ENCODE results near the gene SNX9. TPM values are rescaled to one million over a fixed set of nuclear protein-coding genes. Genes with fewer than 3 reads are reported as not detected.

The SNX9 gene
- total RNA-seq, 2 experiments from 2014 or later, result 59.3 to 59.7 TPM

GRCh38 chr6:157982102-157982562 lies 159.1 kb downstream of the SNX9 start:
- intact Hi-C loops (cut with micrococcal nuclease), result loop anchor here (1.0 to 5.0 kb wide), 6 partner anchors 21 to 220 kb away; partner anchors contain the start of gene SNX9
- Mint-ChIP-seq H3K27me3 (no peaks in the 10 kb centered on the region), H3K9me3 (no peaks in the 10 kb centered on the region), H3K36me3 (no peaks in the 10 kb centered on the region), H3K27ac (peak overlapping the region; percentile 74), H3K4me1 (ENCODE audit: low read depth) (peaks cover 36% of the 10 kb centered on the region), H3K4me3 (peak overlapping the region; percentile 89)
- POLR2A ChIA-PET, result interaction anchor here (0.6 to 2.9 kb wide), 5 partner anchors 19 to 179 kb away, joined by 3 to 14 read pairs (median 3); no protein-coding TSS in a partner anchor
- peak; percentile 53 for DNase-seq
- CTCF ChIA-PET, result interaction anchor here (0.7 to 6.5 kb wide), 8 partner anchors 9 to 226 kb away, joined by 3 to 62 read pairs (median 4); no protein-coding TSS in a partner anchor

- Mint-ChIP-seq H3K9me3 (no peaks in the 10 kb centered on the region), H3K27me3 (no peaks in the 10 kb centered on the region), H3K4me1 (ENCODE audit: low read depth) (peaks cover 36% of the 10 kb centered on the region), H3K27ac (peak overlapping the region; percentile 74), H3K36me3 (no peaks in the 10 kb centered on the region), H3K4me3 (peak overlapping the region; percentile 89)
- POLR2A ChIA-PET, result interaction anchor here (0.6 to 2.9 kb wide), 3 partner anchors 19 to 43 kb away, joined by 3 to 14 read pairs (median 3); no protein-coding TSS in a partner anchor
- no peak for DNase-seq
- intact Hi-C loops (cut with micrococcal nuclease), result loop anchor here (1.0 to 5.0 kb wide), 6 partner anchors 20 to 220 kb away; partner anchors contain the start of gene SNX9
- CTCF ChIA-PET, result interaction anchor here (0.7 to 6.5 kb wide), 9 partner anchors 12 to 232 kb away, joined by 3 to 62 read pairs (median 5); no protein-coding TSS in a partner anchor
These were observed 159.7 kb downstream of the SNX9 start for GRCh38 chr6:157982563-157983405.

GRCh38 chr6:157983406-157984119 lies 160.5 kb downstream of the SNX9 start:
- ChIA-PET CTCF (interaction anchor here (0.8 to 6.5 kb wide), 9 partner anchors 11 to 231 kb away, joined by 3 to 62 read pairs (median 7); no protein-coding TSS in a partner anchor), POLR2A (interaction anchor here (0.7 to 2.9 kb wide), 2 partner anchors 27 to 43 kb away, joined by 3 to 14 read pairs; no protein-coding TSS in a partner anchor)
- H3K27me3 Mint-ChIP-seq, result no peaks in the 10 kb centered on the region
- intact Hi-C loops (cut with micrococcal nuclease), result loop anchor here (2.0 to 5.0 kb wide), 5 partner anchors 19 to 221 kb away; partner anchors contain the start of gene SNX9
- peaks cover 39% of the 10 kb centered on the region for H3K4me1 Mint-ChIP-seq (ENCODE audit: low read depth)
- H3K9me3 Mint-ChIP-seq, result no peaks in the 10 kb centered on the region
- H3K27ac Mint-ChIP-seq, result peak overlapping the region; percentile 56
- H3K4me3 Mint-ChIP-seq, result peak overlapping the region; percentile 89
- no peaks in the 10 kb centered on the region for H3K36me3 Mint-ChIP-seq
- DNase-seq, result no peak

- no peak overlapping the region for H3K27ac Mint-ChIP-seq
- ChIA-PET POLR2A (interaction anchor here (0.6 to 2.9 kb wide), 2 partner anchors 14 to 42 kb away, joined by 3 to 14 read pairs; no protein-coding TSS in a partner anchor), CTCF (interaction anchor here (1.0 to 6.5 kb wide), 6 partner anchors 10 to 226 kb away, joined by 3 to 62 read pairs (median 8); no protein-coding TSS in a partner anchor)
- peak overlapping the region; percentile 32 for H3K4me3 Mint-ChIP-seq
- peaks cover 41% of the 10 kb centered on the region for H3K4me1 Mint-ChIP-seq (ENCODE audit: low read depth)
- no peak for DNase-seq
- intact Hi-C loops (cut with micrococcal nuclease), result loop anchor here (5.0 kb wide), 4 partner anchors 73 to 222 kb away; partner anchors contain the start of gene SNX9
- H3K9me3 Mint-ChIP-seq, result no peaks in the 10 kb centered on the region
- H3K36me3 Mint-ChIP-seq, result no peaks in the 10 kb centered on the region
- no peaks in the 10 kb centered on the region for H3K27me3 Mint-ChIP-seq
These were observed 161.1 kb downstream of the SNX9 start for GRCh38 chr6:157984128-157984527.

- peak overlapping the region; percentile 12 for H3K4me3 Mint-ChIP-seq
- DNase-seq, result peak; percentile 46
- POLR2A ChIA-PET, result interaction anchor here (0.6 kb wide), 1 partner anchor 15 kb away, joined by 3 read pairs; no protein-coding TSS in a partner anchor
- H3K27me3 Mint-ChIP-seq, result no peaks in the 10 kb centered on the region
- H3K4me1 Mint-ChIP-seq (ENCODE audit: low read depth), result peaks cover 44% of the 10 kb centered on the region
- no peaks in the 10 kb centered on the region for H3K36me3 Mint-ChIP-seq
- no peak overlapping the region for H3K27ac Mint-ChIP-seq
- intact Hi-C loops (cut with micrococcal nuclease), result loop anchor here (5.0 kb wide), 4 partner anchors 73 to 222 kb away; partner anchors contain the start of gene SNX9
- H3K9me3 Mint-ChIP-seq, result no peaks in the 10 kb centered on the region
- CTCF ChIA-PET, result interaction anchor here (1.5 to 6.5 kb wide), 3 partner anchors 16 to 87 kb away, joined by 3 to 62 read pairs (median 10); no protein-coding TSS in a partner anchor
These were observed 161.7 kb downstream of the SNX9 start for GRCh38 chr6:157984686-157985225.

GRCh38 chr6:157985378-157986155 lies 162.5 kb downstream of the SNX9 start:
- peaks cover 48% of the 10 kb centered on the region for H3K4me1 Mint-ChIP-seq (ENCODE audit: low read depth)
- H3K9me3 Mint-ChIP-seq, result no peaks in the 10 kb centered on the region
- no peak overlapping the region for H3K4me3 Mint-ChIP-seq
- H3K27ac Mint-ChIP-seq, result no peak overlapping the region
- H3K27me3 Mint-ChIP-seq, result no peaks in the 10 kb centered on the region
- intact Hi-C loops (cut with micrococcal nuclease), result no loop called here
- no peak for DNase-seq
- H3K36me3 Mint-ChIP-seq, result no peaks in the 10 kb centered on the region
- POLR2A ChIA-PET, result no interaction called here
- CTCF ChIA-PET, result no interaction called here

GRCh38 chr6:157987788-157988699 lies 165.0 kb downstream of the SNX9 start:
- no peak overlapping the region for H3K27ac Mint-ChIP-seq
- H3K36me3 Mint-ChIP-seq, result no peaks in the 10 kb centered on the region
- H3K9me3 Mint-ChIP-seq, result no peaks in the 10 kb centered on the region
- intact Hi-C loops (cut with micrococcal nuclease), result no loop called here
- H3K27me3 Mint-ChIP-seq, result no peaks in the 10 kb centered on the region
- H3K4me1 Mint-ChIP-seq (ENCODE audit: low read depth), result peaks cover 49% of the 10 kb centered on the region
- CTCF ChIA-PET, result interaction anchor here (1.7 kb wide), 1 partner anchor 38 kb away, joined by 7 read pairs; no protein-coding TSS in a partner anchor
- no peak overlapping the region for H3K4me3 Mint-ChIP-seq
- POLR2A ChIA-PET, result no interaction called here
- no peak for DNase-seq

- Mint-ChIP-seq H3K4me1 (ENCODE audit: low read depth) (peaks cover 48% of the 10 kb centered on the region), H3K9me3 (no peaks in the 10 kb centered on the region), H3K27me3 (no peaks in the 10 kb centered on the region), H3K4me3 (no peak overlapping the region), H3K36me3 (no peaks in the 10 kb centered on the region), H3K27ac (no peak overlapping the region)
- no peak for DNase-seq
- POLR2A ChIA-PET, result no interaction called here
- CTCF ChIA-PET, result interaction anchor here (1.7 kb wide), 1 partner anchor 38 kb away, joined by 7 read pairs; no protein-coding TSS in a partner anchor
- intact Hi-C loops (cut with micrococcal nuclease), result no loop called here
These were observed 165.6 kb downstream of the SNX9 start for GRCh38 chr6:157988700-157989063.

GRCh38 chr6:157989541-157990289 lies 166.7 kb downstream of the SNX9 start:
- peaks cover 42% of the 10 kb centered on the region for H3K4me1 Mint-ChIP-seq (ENCODE audit: low read depth)
- H3K4me3 Mint-ChIP-seq, result no peak overlapping the region
- no peaks in the 10 kb centered on the region for H3K9me3 Mint-ChIP-seq
- H3K27ac Mint-ChIP-seq, result no peak overlapping the region
- ChIA-PET POLR2A (no interaction called here), CTCF (interaction anchor here (0.6 to 1.7 kb wide), 2 partner anchors 37 to 84 kb away, joined by 3 to 7 read pairs; no protein-coding TSS in a partner anchor)
- DNase-seq, result no peak
- intact Hi-C loops (cut with micrococcal nuclease), result no loop called here
- H3K36me3 Mint-ChIP-seq, result no peaks in the 10 kb centered on the region
- H3K27me3 Mint-ChIP-seq, result no peaks in the 10 kb centered on the region
